IMR-90 (cell line): ENCODE data around the gene ZNF764. TPM values are rescaled to one million over a fixed set of nuclear protein-coding genes. Genes with fewer than 3 reads are reported as not detected.

ENCODE experiments used
- ATAC-seq: fragments of 200-7000 bp; cut with Tn5 transposase; 2 replicates; pipeline ENCODE4 v1.9.1; 2020; ENCODE audit warnings: low read depth, mild to moderate bottlenecking, moderate library complexity
- BruUV-seq: library from RNA; stranded (reverse); fragments of 400-500 nt; replicated peaks from 2 replicates; lab custom pipeline; 2021; lab: Mats Ljungman, UMichigan
- CTCF ChIA-PET: fragments of 300-600 bp; formaldehyde crosslinking; extraction: SDS; loops from one replicate; lab custom pipeline; 2021; ENCODE audit warnings: antibody characterized with exemption; lab: Yijun Ruan, JAX
- POLR2A ChIA-PET: fragments of 300-600 bp; sonication (Branson Sonifier 250); formaldehyde crosslinking; loops from one replicate; lab custom pipeline; 2022; ENCODE audit warnings: antibody characterized with exemption; ENCODE audit not compliant: unreplicated experiment; lab: Charles Lee
- DNase-seq: peaks from one replicate; pipeline ENCODE4 v3.0.0; 2013
- H2AFZ ChIP-seq: replicated peaks from 2 replicates; pipeline ENCODE3; 2013; ENCODE audit warnings: low read length, mild to moderate bottlenecking; ENCODE audit not compliant: poor library complexity
- H2AK5ac ChIP-seq: 2 replicates; pipeline ENCODE4 v1.6.1; 2013; ENCODE audit warnings: low read depth, low read length, inconsistent platforms
- H2AK9ac ChIP-seq: replicated peaks from 2 replicates; pipeline ENCODE3; 2013; ENCODE audit warnings: mild to moderate bottlenecking, low read depth, low read length, moderate library complexity; ENCODE audit not compliant: poor library complexity
- H2BK120ac ChIP-seq: 2 replicates; pipeline ENCODE4 v1.6.1; 2013; ENCODE audit warnings: low read depth, low read length, inconsistent platforms
- H2BK15ac ChIP-seq: 3 replicates; pipeline ENCODE4 v1.6.1; 2013; ENCODE audit warnings: low read depth, low read length, inconsistent platforms
- H2BK20ac ChIP-seq: 2 replicates; pipeline ENCODE4 v1.6.1; 2013; ENCODE audit warnings: low read depth, mild to moderate bottlenecking, inconsistent platforms, low read length, moderate library complexity
- H2BK5ac ChIP-seq: 2 replicates; pipeline ENCODE4 v1.6.1; 2013; ENCODE audit warnings: mild to moderate bottlenecking, low read depth, low read length, inconsistent platforms; ENCODE audit not compliant: poor library complexity, severe bottlenecking
- H3K14ac ChIP-seq: replicated peaks from 2 replicates; pipeline ENCODE4 v1.6.1; 2013; ENCODE audit warnings: low read depth, low read length, inconsistent platforms
- H3K18ac ChIP-seq: 2 replicates; pipeline ENCODE4 v1.6.1; 2013; ENCODE audit warnings: low read depth, low read length, control low read depth
- H3K23ac ChIP-seq: 2 replicates; pipeline ENCODE4 v1.6.1; 2013; ENCODE audit warnings: low read depth, low read length, inconsistent platforms
- H3K27ac ChIP-seq: 2 replicates; pipeline ENCODE4 v1.5.1; 2013; ENCODE audit warnings: mild to moderate bottlenecking, control low read depth, low read length; ENCODE audit not compliant: insufficient read depth
- H3K27me3 ChIP-seq: 2 replicates; pipeline ENCODE4 v1.6.1; 2013; ENCODE audit warnings: low read length; ENCODE audit not compliant: control insufficient read depth, insufficient read depth
- H3K36me3 ChIP-seq: 2 replicates; pipeline ENCODE4 v1.6.1; 2013; ENCODE audit warnings: low read length, mixed read lengths; ENCODE audit not compliant: control insufficient read depth, insufficient read depth
- H3K4ac ChIP-seq: 2 replicates; pipeline ENCODE4 v1.6.1; 2013; ENCODE audit warnings: low read depth, low read length, inconsistent platforms
- H3K4me1 ChIP-seq: 2 replicates; pipeline ENCODE4 v1.6.1; 2013; ENCODE audit warnings: low read length, mixed read lengths; ENCODE audit not compliant: control insufficient read depth, insufficient read depth
- H3K4me2 ChIP-seq: 2 replicates; pipeline ENCODE4 v1.6.1; 2013; ENCODE audit warnings: low read depth, mild to moderate bottlenecking, control low read depth, low read length, moderate library complexity
- H3K4me3 ChIP-seq: 2 replicates; pipeline ENCODE4 v1.5.1; 2013; ENCODE audit warnings: low read depth, mild to moderate bottlenecking, control low read depth, low read length, moderate library complexity; ENCODE audit not compliant: insufficient read depth
- H3K56ac ChIP-seq: 2 replicates; pipeline ENCODE4 v1.6.1; 2013; ENCODE audit warnings: low read length, inconsistent platforms; ENCODE audit not compliant: insufficient read depth; ENCODE audit errors: extremely low read depth
- H3K79me1 ChIP-seq, 2 experiments: 2 replicates each; pipeline ENCODE4 v1.6.1; 2013; ENCODE audit warnings: low read length in 2 of 2, inconsistent platforms in 1 of 2, low read depth in 1 of 2
- H3K9ac ChIP-seq: 2 replicates; pipeline ENCODE4 v1.6.1; 2013; ENCODE audit warnings: low read depth, low read length, control low read depth
- H3K9me1 ChIP-seq: 2 replicates; pipeline ENCODE4 v1.6.1; 2013; ENCODE audit warnings: low read length, inconsistent platforms; ENCODE audit not compliant: insufficient read depth
- H3K9me3 ChIP-seq: 2 replicates; pipeline ENCODE4 v1.6.1; 2013; ENCODE audit warnings: low read length; ENCODE audit not compliant: control insufficient read depth, insufficient read depth
- H4K20me1 ChIP-seq: 2 replicates; pipeline ENCODE4 v1.6.1; 2013; ENCODE audit warnings: low read length, inconsistent platforms; ENCODE audit not compliant: insufficient read depth
- H4K5ac ChIP-seq: 2 replicates; pipeline ENCODE4 v1.6.1; 2013; ENCODE audit warnings: mild to moderate bottlenecking, low read depth, low read length, control low read depth
- H4K8ac ChIP-seq, 2 experiments: 2 replicates each; pipeline ENCODE4 v1.6.1; 2013; ENCODE audit warnings: low read depth in 2 of 2, low read length in 2 of 2, control low read depth in 1 of 2, inconsistent platforms in 1 of 2
- H4K91ac ChIP-seq: 2 replicates; pipeline ENCODE4 v1.6.1; 2013; ENCODE audit warnings: low read depth, low read length, inconsistent platforms; ENCODE audit not compliant: insufficient read depth
- ELK1 ChIP-seq: fragments of 150-350 bp; IDR thresholded peaks from 2 replicates; pipeline ENCODE4 v1.6.1; 2016; ENCODE audit warnings: low read depth, mild to moderate bottlenecking, low read length, moderate library complexity, borderline replicate concordance
- MXI1 ChIP-seq: IDR thresholded peaks from 2 replicates; pipeline ENCODE4 v1.6.1; 2012; ENCODE audit warnings: low read depth, mild to moderate bottlenecking, low read length, moderate library complexity, borderline replicate concordance
- WGBS, 2 experiments: methylation state at CpG; one replicate each; pipeline versions ENCODE4 v1.1.5 to v1.1.7; 2013; ENCODE audit warnings: missing lambda C conversion rate in 2 of 2; ENCODE audit not compliant: insufficient read length in 1 of 2; ENCODE audit errors: extremely low coverage in 2 of 2; 5-methylcytosine and 5-hydroxymethylcytosine counted together
- dilution Hi-C: fragments of 300-500 bp; cut with HindIII; formaldehyde crosslinking; loops from one replicate; pipeline ENCODE4 v1.14.3; 2018; ENCODE audit warnings: low sequenced_read_pairs; ENCODE audit not compliant: unreplicated experiment
- in situ Hi-C: fragments of 300-500 bp; cut with MboI; formaldehyde crosslinking; loops from 3 replicates; pipeline ENCODE4 v1.14.3; 2019; ENCODE audit warnings: low sequenced_read_pairs, inconsistent platforms, mixed read lengths
- intact Hi-C: fragments of 100-400 bp; cut with micrococcal nuclease; formaldehyde crosslinking; loops from 2 replicates; pipeline ENCODE4 v1.10.0; 2022
- polyA plus RNA-seq, 3 experiments: library from polyadenylated mRNA; depleted of rRNA; stranded (reverse); fragments of >200 nt; gene quantifications; 2 replicates each; pipeline ENCODE4 v1.2.3, GENCODE V29; 2012; ENCODE audit warnings: low replicate concordance in 1 of 3
- total RNA-seq: library from RNA; depleted of rRNA; stranded (reverse); fragments of >200 nt; gene quantifications from 2 replicates; pipeline ENCODE4 v1.2.3, GENCODE V29; 2012

ZNF764 gene
- total and polyA plus RNA-seq, 2 of the 4 experiments (the other 2 are of a cell fraction) = 2.2 to 4.6 TPM

- CTCF ChIA-PET = interaction anchor here (1.0 kb wide), 1 partner anchor 39 kb away, joined by 3 read pairs; the partner anchor contains the start of gene ZNF689
Observed at GRCh38 chr16:30570636-30571444, 12.7 kb upstream of the ZNF764 start.

More at GRCh38 chr16:30570636-30571444, 12.7 kb upstream of the ZNF764 start:
- H4K91ac ChIP-seq = peak overlapping the region; percentile 80
- no peak overlapping the region; the same call in 1 of the 2 replicates for H2BK120ac ChIP-seq
- H3K4ac ChIP-seq = peak overlapping the region; percentile 77
- peak overlapping the region; percentile 90 for H2AK9ac ChIP-seq
- H4K5ac ChIP-seq = peak overlapping the region; percentile 83
- H3K36me3 ChIP-seq = no peaks in the 10 kb centered on the region
- peak overlapping the region; percentile 89 for H3K4me2 ChIP-seq
- 0 out of 3 replicates have a peak overlapping the region, but pooled peaks have one; percentile 29 for H2BK15ac ChIP-seq
- H3K56ac ChIP-seq = peak overlapping the region; percentile 70
- peaks cover 9% of the 10 kb centered on the region for H3K4me1 ChIP-seq
- H3K4me3 ChIP-seq = peak overlapping the region; percentile 57
- H3K9ac ChIP-seq = peak overlapping the region; percentile 79
- H2AFZ ChIP-seq = peak overlapping the region; percentile 94
- H3K23ac ChIP-seq = peak overlapping the region; percentile 81
- no peaks in the 10 kb centered on the region for H4K20me1 ChIP-seq
- TF ChIP-seq ELK1 (no peak), MXI1 (no peak)
- no TSS peak for BruUV-seq
- peak overlapping the region; percentile 78 to 98 for H4K8ac ChIP-seq
- H3K27ac ChIP-seq = peak overlapping the region; percentile 89
- H3K9me1 ChIP-seq = no peaks in the 10 kb centered on the region
- dilution Hi-C loops = no loop called here
- 2% methylated on average over 6 of the region's 22 CpGs; no CpG with 5 or more reads in 1 of the 2 experiments for WGBS, 2 experiments
- H2AK5ac ChIP-seq = peak overlapping the region; percentile 56; the same call in 1 of the 2 replicates
- H2BK5ac ChIP-seq = peak overlapping the region; percentile 81
- peak; percentile 28 for DNase-seq
- H3K18ac ChIP-seq = peak overlapping the region; percentile 10; the same call in 1 of the 2 replicates
- peak overlapping the region; percentile 81 for H3K14ac ChIP-seq
- intact Hi-C loops = loop anchor here (1.0 kb wide), 2 partner anchors 44 to 122 kb away; no protein-coding TSS in a partner anchor
- H3K27me3 ChIP-seq = peaks cover 1% of the 10 kb centered on the region; the same call in 1 of the 2 replicates
- H3K79me1 ChIP-seq = peaks cover 5 to 19% of the 10 kb centered on the region in 2 experiments; a peak in 3 of 4 replicates
- H2BK20ac ChIP-seq = no peak overlapping the region
- no peaks in the 10 kb centered on the region for H3K9me3 ChIP-seq
- POLR2A ChIA-PET = no interaction called here
- in situ Hi-C loops = loop anchor here (5.0 kb wide), 1 partner anchor 34 kb away; no protein-coding TSS in a partner anchor
- peak; percentile 5; the same call in 1 of the 2 replicates for ATAC-seq
